ENCODE measurements around the gene MYO5A. TPM values are rescaled to one million over a fixed set of nuclear protein-coding genes. Genes with fewer than 3 reads are reported as not detected.

MYO5A gene
- total and polyA plus RNA-seq, 10 of the 15 experiments (the other 5 are each of a cell fraction or from before 2014, with no cell fraction given): 4.2 to 42.9 (median 31.1) TPM

DNA sequence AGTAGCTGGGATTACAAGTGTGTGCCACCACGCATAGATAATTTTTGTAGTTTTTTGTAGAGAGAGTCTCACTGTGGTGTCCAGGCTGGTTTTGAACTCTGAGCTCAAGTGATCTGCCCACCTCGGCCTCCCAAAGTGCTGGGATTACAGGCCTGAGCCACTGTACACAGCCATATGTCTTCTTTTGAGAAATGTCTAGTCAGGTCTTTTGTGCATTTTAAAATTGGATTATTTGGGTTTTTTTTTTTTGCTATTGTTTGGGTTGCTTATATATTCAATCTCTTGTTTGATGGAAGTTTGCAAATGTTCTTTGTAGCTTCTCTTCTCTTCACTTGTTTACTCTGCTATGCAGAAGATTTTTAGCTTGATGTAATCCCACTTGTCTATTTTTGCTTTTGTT, 46.4 kb upstream of the MYO5A start:
- ChIA-PET SMC1A (ENCODE audit: uncharacterized antibody, unreplicated experiment) (no interaction called here), POLR2A (interaction anchor here (0.6 to 1.0 kb wide), 3 partner anchors 15 to 183 kb away, joined by 3 to 6 read pairs (median 5); no protein-coding TSS in a partner anchor), RAD21 (ENCODE audit: unreplicated experiment) (interaction anchor here (1.0 kb wide), 1 partner anchor 44 kb away, joined by 3 read pairs; no protein-coding TSS in a partner anchor), CTCF (no interaction called here)
- no peak for ATAC-seq
- Histone ChIP-seq H3K4me1 (ENCODE audit: control insufficient read depth, insufficient read depth, low read length) (no peaks in the 10 kb centered on the region), H3K79me2 (ENCODE audit: control insufficient read depth, insufficient read depth, low read length) (no peaks in the 10 kb centered on the region), H3K4me3 (no peak overlapping the region), H4K20me1 (ENCODE audit: control insufficient read depth, insufficient read depth) (no peaks in the 10 kb centered on the region), H3K27ac (ENCODE audit: control insufficient read depth, insufficient read depth) (no peak overlapping the region), H3K27me3 (replicated peaks in 1 of 2; ENCODE audit: control insufficient read depth in 2 of 2, insufficient read depth in 2 of 2, low read length in 1 of 2) (no peaks in the 10 kb centered on the region), H3K4me2 (ENCODE audit: control insufficient read depth, insufficient read depth) (no peak overlapping the region), H3K36me3 (ENCODE audit: control insufficient read depth in 2 of 2, insufficient read depth in 2 of 2, low read length in 1 of 2) (no peaks in the 10 kb centered on the region), H2AFZ (ENCODE audit: control insufficient read depth, low read depth, low read length) (no peak overlapping the region), H3K9me3 (replicated peaks; ENCODE audit: control insufficient read depth, insufficient read depth, low read length) (no peaks in the 10 kb centered on the region), H3K9ac (ENCODE audit: control insufficient read depth, insufficient read depth, low read length) (no peak overlapping the region)
- intact Hi-C loops (cut with micrococcal nuclease; ENCODE audit: unreplicated experiment): no loop called here
- in situ Hi-C loops (cut with MboI): no loop called here
- 100% methylated on average over 2 of the region's 2 CpGs for WGBS (ENCODE audit: insufficient coverage, insufficient replicate concordance, low lambda C conversion rate, missing lambda C conversion rate)
- no peak for FAIRE-seq
- TF ChIP-seq CBX5 (IDR thresholded peaks at IDR 0.05; ENCODE audit: low read depth): no peak
- TF ChIP-seq EP300 (IDR thresholded peaks at IDR 0.05; ENCODE audit: borderline replicate concordance in 1 of 2, control insufficient read depth in 1 of 2, low read depth in 2 of 2, low read length in 2 of 2): no peak
- TF ChIP-seq ZNF592 (IDR thresholded peaks at IDR 0.05): no peak
- TF ChIP-seq ZNF24 (IDR thresholded peaks at IDR 0.05): no peak
- TF ChIP-seq ZNF622 (IDR thresholded peaks at IDR 0.05): no peak
- no peak for TF ChIP-seq NFYB (IDR thresholded peaks at IDR 0.05; ENCODE audit: insufficient read depth, low read depth, low read length)
- TF ChIP-seq, protein P1, sequence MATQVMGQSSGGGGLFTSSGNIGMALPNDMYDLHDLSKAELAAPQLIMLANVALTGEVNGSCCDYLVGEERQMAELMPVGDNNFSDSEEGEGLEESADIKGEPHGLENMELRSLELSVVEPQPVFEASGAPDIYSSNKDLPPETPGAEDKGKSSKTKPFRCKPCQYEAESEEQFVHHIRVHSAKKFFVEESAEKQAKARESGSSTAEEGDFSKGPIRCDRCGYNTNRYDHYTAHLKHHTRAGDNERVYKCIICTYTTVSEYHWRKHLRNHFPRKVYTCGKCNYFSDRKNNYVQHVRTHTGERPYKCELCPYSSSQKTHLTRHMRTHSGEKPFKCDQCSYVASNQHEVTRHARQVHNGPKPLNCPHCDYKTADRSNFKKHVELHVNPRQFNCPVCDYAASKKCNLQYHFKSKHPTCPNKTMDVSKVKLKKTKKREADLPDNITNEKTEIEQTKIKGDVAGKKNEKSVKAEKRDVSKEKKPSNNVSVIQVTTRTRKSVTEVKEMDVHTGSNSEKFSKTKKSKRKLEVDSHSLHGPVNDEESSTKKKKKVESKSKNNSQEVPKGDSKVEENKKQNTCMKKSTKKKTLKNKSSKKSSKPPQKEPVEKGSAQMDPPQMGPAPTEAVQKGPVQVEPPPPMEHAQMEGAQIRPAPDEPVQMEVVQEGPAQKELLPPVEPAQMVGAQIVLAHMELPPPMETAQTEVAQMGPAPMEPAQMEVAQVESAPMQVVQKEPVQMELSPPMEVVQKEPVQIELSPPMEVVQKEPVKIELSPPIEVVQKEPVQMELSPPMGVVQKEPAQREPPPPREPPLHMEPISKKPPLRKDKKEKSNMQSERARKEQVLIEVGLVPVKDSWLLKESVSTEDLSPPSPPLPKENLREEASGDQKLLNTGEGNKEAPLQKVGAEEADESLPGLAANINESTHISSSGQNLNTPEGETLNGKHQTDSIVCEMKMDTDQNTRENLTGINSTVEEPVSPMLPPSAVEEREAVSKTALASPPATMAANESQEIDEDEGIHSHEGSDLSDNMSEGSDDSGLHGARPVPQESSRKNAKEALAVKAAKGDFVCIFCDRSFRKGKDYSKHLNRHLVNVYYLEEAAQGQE (IDR thresholded peaks at IDR 0.05; ENCODE audit: low read depth, low read length): no peak
- TF ChIP-seq ATF7 (IDR thresholded peaks at IDR 0.05; ENCODE audit: low read depth): no peak
- no peak for TF ChIP-seq ZNF207 (IDR thresholded peaks at IDR 0.05; ENCODE audit: borderline replicate concordance)
- TF ChIP-seq NRF1 (conservative IDR thresholded peaks at IDR 0.05; ENCODE audit: low read depth, low read length): no peak
- TF ChIP-seq ZNF217 (IDR thresholded peaks at IDR 0.05): no peak
- TF ChIP-seq FOXK2 (IDR thresholded peaks at IDR 0.05): no peak
- TF ChIP-seq WRNIP1 (IDR thresholded peaks at IDR 0.05; ENCODE audit: borderline replicate concordance, low read depth, low read length): no peak
- TF ChIP-seq HDAC6 (IDR thresholded peaks at IDR 0.05; ENCODE audit: unreplicated experiment): no peak
- TF ChIP-seq GATAD2B (conservative IDR thresholded peaks at IDR 0.05; ENCODE audit: low read depth): no peak
- DNase-seq (ENCODE audit: low read depth, low spot score): no peak
- no TSS peak for BruUV-seq (replicated peaks)
